ENCODE measurements around the gene AFAP1L1.
A peak's percentile ranks its signal among the peaks of the same experiment; 100 is the strongest.

Gene AFAP1L1

DNA sequence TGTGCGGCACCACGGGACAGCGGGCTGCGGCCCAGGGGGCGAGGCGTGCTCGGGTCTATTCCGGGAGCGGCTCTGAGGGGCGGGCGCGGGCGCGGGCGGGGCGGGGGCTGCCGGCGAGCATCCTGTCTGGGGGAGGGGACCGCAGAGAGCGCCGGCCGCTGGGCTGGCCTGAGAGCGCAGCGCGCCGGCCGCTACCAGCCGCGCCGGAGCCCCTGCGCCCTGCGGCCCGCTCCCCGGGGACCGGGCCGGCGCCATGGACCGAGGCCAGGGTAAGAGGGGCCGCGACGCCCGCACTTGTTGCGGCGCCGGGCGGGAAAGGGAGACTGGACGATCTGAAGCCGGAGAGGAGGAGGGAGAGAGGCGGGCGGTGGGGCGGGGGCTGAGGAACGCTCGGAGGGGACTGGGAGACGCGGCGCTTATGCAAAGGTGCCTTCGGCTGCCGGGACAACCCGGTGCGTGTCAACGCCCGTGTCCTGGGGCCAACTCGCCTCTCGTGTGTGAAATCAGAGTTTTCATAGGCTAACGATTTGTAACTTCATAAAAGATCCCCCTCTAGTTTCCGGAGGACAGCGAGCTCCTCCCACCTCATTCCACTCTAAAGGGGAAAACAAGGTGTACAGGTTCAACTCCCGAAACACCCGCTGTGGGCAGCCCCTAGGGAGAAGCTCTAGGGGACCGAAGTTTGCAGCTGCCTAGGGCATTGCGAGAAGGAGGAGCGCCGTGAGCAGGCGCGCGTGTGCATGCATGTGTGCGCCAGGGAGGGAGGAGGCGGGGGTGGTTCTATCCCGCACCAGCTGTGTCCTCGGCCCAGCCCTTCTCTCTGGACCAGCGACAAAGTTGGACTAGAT lies at the start of gene AFAP1L1:
Gene AFAP1L1, plus strand, starts transcription at position 144 of the 848 bp plus-strand sequence. Its CDS starts 110 bp downstream, at position 254.
- DNase-seq (ENCODE audit: low read depth) = no peak

DNA sequence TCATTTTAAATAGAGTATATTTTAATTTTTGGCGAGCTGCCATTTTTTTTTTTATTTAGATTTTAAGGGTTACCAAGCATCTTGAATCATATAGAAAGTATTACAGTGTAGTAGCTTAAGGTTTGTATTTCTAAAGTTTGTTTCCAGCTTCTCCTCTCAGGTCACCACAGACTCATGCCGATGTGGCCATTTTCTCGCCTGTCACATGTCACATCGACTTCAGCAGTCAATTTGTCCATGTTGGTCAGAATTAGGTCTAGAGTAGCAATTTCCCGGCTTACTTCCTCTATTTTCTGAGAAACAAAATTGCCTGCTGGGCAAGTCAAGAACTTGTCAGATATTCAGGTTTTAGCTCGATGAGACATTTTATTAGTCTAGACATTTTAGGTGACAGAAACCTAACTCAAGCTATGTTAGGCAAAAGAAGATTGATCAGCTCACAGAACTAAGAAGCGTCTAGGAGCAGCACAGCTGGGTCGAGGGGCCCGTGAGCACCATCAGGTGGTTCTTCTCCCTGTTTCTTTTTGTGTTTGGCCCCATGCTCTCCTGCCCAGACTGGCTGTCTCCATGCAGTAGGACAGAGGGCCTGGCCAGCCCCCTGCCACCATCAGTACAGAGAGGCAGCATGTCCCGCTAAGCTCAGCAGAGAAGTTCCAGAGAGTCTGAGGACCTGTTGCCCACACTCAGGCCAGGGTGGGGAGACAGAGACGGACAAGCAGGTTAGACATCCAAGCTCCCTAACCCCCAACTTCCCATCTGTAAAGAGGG lies 48.4 kb upstream of the AFAP1L1 start:
- no peak for DNase-seq (ENCODE audit: low read depth)

DNA sequence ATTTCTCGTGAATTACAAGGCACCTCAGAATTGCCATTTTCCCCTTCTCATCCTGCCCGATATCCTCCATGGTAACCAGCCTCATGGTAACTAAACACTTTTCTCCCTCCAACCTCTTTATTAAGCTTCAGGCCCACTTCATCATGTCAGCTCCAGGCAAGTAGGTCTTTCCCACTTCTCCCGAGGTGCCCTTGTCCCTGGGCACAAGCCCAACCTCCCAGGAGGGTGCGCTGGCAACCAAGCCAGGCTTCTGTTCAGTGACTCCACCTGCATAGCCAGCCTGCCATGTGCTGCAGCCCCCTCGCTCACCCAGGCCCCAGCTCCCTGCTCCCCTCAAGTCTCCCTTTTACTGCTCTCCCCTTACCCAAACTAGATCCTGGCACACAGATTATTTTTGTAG lies 47.4 kb upstream of the AFAP1L1 start:
- DNase-seq (ENCODE audit: low read depth) = no peak

DNA sequence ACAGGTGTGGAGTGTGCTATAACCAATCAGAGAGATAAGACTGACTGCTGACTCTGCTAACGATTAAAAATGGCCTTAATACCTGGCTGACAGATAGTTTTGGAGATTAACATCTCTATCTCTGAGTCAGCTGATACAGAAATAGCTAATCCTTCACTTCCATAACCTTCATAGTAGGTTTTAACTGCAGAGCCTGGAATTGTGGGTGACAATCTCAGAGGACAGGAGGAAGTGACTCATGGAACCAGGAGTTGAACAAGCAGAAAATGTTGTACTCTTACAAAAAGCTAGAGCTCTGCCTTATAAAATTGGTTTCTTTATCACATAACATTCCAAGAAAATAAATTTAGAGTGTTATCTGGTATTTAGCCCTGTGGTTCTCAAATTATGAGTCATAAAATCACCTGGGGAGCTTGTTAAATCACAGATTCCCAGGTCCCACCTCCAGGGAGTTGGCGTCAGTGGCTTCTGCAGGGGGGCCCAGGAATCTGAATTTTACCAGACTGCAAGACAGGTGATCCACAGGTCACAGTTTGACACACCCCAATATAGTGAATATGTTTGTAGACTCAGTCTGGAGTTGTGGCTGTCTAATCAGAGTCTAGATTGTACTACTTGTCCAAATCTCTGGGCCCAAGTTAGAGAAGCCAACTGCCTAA lies 44.4 kb upstream of the AFAP1L1 start:
- no peak for DNase-seq (ENCODE audit: low read depth)

DNA sequence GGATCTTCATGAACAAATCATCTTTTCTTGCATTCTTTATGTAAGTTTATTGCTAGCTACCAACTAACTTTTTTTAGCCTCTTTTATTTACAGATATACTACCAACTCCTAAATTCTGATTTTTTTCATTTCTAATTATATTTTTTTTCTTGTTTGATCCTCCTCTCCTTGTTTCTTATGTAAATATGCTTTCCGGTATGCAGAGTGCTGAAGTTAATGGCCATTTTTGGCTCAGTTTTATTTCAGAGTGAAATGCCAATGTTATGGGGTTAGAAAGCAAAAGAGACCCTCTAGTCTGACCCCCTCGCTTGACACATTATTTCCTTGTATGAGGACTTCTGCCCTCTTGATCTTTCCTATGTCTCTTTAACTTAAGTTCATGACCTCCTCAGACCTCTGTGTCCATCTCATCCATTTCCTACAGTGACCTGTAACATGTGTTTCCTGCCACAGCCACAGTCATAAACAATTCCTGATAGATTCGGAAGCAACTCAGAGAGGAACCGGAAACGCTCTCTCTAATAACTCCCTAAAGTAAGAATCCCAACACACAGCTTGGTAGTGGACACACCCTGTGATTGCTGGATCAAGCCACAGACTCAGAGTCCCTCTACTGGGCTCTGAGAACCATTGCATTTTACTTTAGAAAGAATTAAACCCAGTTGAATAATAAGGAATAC lies 42.9 kb upstream of the AFAP1L1 start:
- no peak for DNase-seq (ENCODE audit: low read depth)

DNA sequence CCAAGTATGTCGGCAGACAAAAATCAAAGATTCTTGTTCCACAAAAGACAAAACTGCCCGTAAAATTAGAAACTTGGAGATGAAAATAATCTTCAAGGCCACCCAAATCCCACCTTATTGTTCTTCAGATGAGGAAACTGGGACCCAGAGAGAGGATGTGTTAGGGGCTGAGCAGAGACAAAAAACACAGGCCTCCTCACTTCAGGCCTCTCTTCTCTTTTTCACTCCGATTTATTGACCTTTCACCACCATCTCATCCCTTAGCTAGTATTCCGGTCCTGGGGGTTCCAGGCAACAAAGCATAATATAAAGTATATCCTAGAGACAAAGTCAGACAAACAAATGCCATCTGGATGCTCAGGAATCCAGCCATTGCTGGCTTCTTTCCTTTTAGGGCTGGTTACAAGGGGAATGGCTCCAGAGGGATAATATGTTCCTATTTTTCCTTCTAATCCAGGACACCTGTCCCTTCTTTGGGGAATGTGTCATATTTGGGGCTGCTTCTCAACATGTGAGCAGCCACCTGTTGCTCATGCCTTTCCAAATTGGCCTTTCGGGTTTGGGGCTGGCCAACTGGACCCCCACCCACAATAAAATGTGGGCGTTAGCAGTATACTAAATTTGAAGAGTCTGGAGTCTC lies 42.2 kb upstream of the AFAP1L1 start:
- no peak for DNase-seq (ENCODE audit: low read depth)

DNA sequence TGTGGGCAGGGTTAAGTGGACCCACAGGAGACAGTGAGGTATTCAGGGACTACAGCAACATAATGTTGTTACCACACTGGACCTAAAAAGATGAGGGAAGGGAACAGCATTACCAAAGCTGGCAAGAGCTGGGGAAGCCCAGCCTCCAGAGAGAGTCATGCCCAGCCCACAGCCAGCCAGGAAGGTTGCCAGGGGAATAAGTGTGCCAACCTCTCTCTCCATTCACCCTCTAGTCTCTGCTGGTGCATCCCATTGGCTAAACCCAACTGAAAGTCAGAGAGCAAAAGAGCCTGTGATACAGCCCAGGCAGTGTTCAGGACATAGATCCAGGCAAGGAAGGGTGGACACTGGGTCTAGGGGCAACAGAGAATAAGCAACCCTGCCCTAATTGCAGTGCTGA lies 35.8 kb upstream of the AFAP1L1 start:
- DNase-seq (ENCODE audit: low read depth) = no peak

DNA sequence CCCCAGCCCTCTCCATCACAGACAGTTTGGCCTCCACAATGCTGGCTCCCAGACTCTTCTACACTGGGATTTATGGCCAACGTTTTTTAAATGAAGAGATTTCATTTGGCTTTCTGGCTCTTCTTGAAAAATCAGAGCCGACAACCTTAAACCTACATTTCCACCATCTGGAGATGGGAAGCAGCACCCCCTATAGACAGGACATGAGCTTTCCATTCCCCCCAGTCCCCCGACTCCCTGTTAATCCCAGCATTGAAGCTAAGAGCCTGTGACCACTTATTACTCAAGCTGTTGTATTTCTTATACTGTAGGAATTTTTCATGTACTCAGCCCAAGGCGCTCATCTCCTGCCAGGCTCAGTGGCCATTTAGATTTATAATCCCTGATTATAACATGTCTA lies 34.0 kb upstream of the AFAP1L1 start:
- no peak for DNase-seq (ENCODE audit: low read depth)

DNA sequence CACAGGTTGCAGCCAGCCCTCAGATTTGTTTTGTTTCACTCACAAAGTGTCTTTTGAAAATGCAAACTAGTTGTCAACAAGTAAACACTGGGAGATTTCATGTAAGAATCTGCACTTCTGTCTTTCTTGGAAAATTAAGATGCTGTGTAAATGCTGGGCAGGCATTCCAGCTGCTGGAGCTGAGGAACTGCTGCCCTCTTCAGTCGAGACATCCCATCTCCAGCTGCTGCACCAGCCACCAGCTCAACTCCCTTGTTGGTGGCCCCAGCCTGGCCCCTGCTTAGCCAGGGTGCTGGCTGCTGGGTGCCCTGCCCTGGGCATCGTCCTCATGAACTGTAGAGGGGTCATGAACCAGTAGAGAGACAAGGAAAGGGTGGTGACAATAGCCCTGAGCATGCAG lies 33.1 kb upstream of the AFAP1L1 start:
- no peak for DNase-seq (ENCODE audit: low read depth)

DNA sequence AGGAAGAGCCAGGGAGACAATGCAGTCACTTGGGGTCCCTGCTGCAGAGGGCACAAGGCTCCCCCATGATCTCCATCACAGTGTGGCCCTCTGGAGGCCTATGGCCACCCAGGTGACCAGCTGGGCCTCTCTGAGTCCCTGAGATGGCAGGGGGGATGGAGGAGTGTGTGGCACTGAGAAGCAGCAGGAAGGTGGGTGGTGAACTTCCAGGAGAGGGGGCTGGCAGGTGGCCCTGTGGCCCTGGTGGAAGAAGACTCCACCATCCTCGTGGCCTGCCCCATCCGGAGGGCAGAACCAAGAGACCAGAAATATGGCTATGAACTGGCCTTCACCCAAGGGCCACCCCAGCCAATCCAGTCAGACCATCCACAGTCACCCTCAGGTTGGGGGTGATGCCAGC lies 31.7 kb upstream of the AFAP1L1 start:
- no peak for DNase-seq (ENCODE audit: low read depth)

DNA sequence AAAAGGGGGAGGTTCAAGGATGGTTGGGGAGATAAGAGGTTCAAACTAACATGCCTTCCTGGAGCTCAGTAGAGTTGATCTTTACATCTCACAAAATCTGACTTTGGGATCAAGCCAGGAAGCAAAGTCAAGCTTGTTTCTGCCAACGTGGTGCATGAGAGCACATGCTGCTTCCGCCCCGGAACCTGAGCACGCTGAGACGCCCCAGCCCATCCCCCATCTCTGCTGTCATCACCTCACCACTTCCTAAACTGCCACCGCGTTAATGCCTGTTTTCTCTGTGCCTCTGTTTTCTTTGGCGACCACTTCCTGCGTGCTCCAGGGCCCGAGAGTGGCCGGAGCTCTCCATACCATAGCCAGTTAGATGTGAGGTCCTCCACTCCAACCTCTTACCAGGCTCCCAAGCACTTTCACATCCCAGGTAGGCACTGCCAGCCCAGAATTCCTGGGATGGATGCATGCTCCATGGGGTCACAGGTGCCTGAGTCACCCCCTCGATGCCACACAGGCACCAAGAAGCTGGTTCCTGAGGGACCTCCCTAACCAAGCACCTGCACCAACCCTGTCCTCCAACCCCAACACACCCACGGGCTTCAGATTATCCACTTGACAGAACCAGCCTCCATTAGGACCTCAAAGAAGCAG lies 31.2 kb upstream of the AFAP1L1 start:
- DNase-seq (ENCODE audit: low read depth) = peak; percentile 46

DNA sequence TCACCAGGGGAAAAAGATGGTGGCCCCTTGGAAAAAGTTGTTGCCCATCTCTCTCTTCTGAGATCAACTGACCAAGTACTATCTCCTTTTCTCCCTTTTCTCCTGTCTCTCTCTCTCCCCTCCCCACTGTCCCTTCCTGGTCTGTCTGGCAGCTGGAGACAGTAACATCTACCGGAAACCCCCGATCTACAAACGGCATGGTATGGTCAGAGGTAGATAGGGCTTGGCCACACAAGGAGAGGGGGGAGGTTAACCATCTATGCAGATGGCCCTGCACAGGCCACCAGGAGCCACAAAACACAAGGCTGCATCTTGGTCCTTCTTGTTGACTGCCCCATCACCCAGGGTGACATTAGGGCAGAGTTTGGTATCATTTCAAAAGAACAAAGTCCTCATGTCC lies 29.3 kb upstream of the AFAP1L1 start:
- DNase-seq (ENCODE audit: low read depth) = no peak

DNA sequence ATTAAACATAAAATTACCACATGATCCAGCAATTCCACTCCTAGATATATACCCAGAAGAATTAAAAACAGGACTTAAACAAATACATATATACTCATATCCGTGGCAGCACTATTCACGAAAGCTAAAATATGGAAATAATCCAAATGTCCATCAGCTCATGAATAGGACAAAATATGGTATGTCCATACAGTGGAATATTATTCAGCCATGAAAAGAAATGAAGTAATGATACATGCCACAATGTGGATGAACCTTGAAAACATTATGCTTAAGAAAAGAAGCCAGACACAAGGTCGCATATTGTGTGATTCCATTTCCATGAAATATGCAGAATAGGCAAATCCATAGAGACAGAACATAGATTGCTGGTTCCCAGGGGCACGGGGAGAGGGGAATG lies 24.8 kb upstream of the AFAP1L1 start:
- no peak for DNase-seq (ENCODE audit: low read depth)

DNA sequence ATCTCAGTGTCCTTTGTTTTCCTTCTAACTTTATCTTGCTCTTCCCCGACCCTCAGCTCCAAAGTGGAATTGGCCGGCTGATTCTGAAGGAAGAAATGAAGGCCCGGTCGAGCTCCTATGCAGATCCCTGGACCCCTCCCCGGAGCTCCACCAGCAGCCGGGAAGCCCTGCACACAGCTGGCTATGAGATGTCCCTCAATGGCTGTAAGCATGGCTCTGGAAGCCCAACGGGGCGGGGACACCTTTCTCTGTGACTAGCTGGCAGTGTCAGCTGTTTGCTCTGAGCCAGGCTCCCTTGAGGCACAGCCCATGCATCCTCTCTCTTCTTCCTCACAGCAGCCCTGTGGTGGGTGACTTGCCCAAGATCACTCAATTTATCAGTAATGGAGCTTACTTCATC lies 23.9 kb upstream of the AFAP1L1 start:
- DNase-seq (ENCODE audit: low read depth) = no peak

DNA sequence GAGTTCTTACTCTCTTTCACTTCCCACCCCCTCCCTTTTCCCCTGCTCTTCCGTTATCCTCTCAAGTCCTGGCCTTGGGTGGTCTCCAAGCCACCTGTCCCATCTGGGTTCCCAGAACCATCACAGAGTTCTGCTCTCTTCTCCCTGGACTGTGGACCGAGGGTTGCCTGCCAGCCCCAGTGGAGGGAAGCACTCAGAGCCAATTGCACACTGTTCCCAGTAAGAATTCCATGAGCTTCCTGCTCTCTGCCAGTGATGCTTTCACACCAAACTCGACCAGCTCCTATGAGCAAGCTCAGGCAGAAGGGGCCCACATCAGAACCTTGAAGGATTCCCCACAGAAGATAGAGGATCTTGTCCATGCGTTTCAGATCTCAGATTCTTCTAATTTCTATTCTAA lies 20.1 kb upstream of the AFAP1L1 start:
- DNase-seq (ENCODE audit: low read depth) = no peak

DNA sequence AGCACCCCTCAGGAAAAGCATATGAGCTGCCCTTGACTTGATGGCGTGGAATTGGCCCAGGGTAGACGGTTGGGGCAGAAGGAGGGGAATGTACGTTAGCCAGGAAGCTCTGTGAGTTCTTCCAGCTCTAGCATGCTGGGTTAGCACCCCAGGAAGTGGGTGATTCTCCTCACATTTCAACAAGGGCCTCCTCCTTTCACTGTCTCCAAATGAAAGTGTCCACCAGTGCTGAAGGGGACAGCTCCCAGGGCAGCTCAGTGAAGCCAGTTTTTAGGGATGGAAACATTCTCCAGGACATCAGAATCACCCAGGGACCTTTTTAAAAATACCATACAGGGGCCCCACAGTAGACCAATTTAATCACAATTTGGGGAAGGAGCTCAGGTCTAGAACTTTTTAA lies 17.2 kb upstream of the AFAP1L1 start:
- no peak for DNase-seq (ENCODE audit: low read depth)

DNA sequence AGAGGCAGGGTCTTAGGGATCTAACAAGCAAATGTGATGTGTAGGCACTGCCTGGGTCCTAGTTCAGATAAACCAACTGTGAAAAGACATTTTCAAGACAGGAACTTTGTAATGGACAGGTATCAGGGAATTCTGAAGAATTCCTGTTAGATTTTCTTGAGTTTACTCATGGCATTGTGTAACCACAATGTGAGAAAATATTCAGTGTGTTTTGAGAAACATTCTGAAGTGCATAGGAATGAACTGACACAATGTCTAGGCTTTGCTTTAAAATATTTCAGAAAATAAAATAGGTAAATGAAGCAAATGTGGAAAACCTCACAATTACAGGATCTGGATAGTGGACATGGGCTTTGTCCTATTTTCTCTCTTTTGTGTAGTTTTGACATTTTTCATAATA lies 15.2 kb upstream of the AFAP1L1 start:
- no peak for DNase-seq (ENCODE audit: low read depth)

DNA sequence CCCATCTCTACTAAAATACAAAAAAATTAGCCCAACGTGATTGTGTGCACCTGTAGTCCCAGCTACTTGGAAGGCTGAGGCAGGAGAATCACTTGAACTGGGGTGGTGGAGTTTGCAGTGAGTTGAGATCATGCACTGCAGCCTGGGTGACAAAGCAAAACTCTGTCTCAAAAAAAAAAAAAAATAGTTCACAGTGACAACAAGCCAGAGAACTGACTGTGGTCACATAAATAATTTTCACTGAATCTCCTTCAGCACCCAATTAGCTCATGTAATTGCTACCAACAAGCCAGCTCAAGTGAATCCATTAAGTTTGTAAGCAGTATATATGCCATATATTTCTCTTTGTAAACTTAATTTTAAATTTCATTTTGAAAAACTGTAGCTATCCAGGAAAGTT lies 14.5 kb upstream of the AFAP1L1 start:
- no peak for DNase-seq (ENCODE audit: low read depth)

DNA sequence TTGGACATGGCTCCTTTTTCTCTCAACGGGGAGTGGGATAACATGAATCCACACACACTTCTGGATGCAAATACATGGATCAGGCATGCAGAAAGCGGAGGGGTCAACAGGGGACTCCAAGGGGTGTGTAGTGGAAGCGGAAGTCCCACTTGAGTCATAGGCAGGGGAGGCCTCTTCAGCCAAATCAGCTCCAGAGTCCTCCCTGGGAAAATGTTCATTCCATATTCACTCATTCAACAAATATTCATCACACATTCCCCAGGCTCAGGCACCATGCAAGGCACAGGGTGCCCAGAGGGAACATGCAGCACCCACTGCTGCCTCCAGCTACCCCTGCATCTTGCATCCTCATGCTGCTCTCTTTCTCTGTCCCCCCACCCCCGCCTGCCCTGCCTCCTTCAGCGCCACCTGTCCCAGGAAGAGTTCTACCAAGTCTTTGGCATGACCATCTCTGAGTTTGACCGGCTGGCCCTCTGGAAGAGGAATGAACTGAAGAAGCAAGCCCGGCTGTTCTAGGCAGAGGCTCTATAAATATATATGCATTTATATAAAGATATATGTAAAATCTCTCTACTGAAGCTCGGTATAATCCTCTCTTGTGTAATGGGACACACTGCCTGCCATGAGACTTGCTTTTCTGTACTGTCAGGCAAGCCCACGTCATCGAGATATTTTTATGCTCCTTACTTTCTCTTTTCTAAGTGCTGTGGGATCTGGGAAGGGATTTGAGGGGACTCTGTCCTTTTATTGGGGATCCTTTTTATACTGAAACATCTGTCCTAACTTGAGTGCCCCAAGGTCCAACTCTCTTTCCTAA lies 13.6 kb upstream of the AFAP1L1 start:
- DNase-seq (ENCODE audit: low read depth) = no peak

DNA sequence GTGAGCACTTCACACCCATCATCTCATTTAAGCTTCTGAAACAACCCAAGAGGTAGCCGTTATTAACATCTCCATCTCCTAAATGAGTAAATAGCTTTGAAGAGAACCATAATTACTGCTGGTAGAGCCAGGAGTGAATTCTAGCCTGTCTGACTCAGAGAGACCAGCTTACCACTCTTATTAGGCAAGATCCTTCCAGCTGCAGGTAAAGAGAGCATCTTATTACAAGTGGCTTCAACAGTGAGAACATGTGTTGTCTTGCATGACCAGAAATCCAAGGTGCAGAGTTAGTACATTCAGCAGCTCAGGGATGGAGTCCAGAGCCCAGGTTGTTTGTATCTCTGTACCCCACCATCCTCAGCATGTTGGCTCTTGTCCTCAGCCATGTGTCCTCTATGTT lies 10.9 kb upstream of the AFAP1L1 start:
- DNase-seq (ENCODE audit: low read depth) = no peak

DNA sequence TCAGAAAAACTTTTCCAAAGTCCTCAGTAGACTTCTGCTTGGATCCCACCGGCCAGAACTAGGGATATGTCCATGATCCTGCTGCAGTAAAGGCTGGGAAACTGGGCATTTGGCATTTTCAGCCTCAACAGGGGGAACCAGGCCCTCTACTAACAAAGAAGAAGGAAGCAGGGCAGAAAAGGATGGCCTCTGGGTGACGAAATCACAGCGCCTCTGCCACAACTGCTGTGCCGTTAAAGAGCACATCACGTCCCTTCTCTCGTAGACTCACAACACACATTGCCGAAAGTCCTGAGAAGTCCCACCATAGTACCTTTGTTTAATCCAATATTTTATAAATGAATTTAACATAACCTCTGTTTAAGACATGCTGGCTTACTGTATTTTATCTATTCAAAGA lies 10.4 kb upstream of the AFAP1L1 start:
- DNase-seq (ENCODE audit: low read depth) = no peak

All from stimulated activated CD8-positive, alpha-beta memory T cell treated with anti-CD3 and anti-CD28 coated beads, Interleukin-15, amount 100 ng/mL, for 1 hour (primary cell).